Dendritic cell treated with granulocyte-macrophage colony-stimulating factor and Interleukin-4, amounts not matched to agents 40 ng/mL and 50 ng/mL, for 4 days (primary cell): ENCODE measurements around the gene XPR1.
"Not testable (repeated sequence)": the region's sequence is repeated elsewhere in the genome, so short reads cannot be mapped to it uniquely, and the experiment has no call there.

Experiments
- H3K27ac Mint-ChIP-seq: one replicate; pipeline ENCODE4 v1.8.0; 2022; ENCODE audit warnings: mild to moderate bottlenecking, mixed read lengths
- H3K27me3 Mint-ChIP-seq: one replicate; pipeline ENCODE4 v1.8.0; 2022; ENCODE audit warnings: mild to moderate bottlenecking, mixed read lengths
- H3K36me3 Mint-ChIP-seq: one replicate; pipeline ENCODE4 v1.8.0; 2022; ENCODE audit warnings: low read depth, mixed read lengths
- H3K4me1 Mint-ChIP-seq: one replicate; pipeline ENCODE4 v1.8.0; 2022; ENCODE audit warnings: low read depth, mixed read lengths
- H3K4me3 Mint-ChIP-seq: one replicate; pipeline ENCODE4 v1.8.0; 2022; ENCODE audit warnings: mild to moderate bottlenecking, moderate library complexity, mixed read lengths
- H3K9me3 Mint-ChIP-seq: one replicate; pipeline ENCODE4 v1.8.0; 2022; ENCODE audit warnings: mixed read lengths
- intact Hi-C: fragments of 100-400 bp; cut with micrococcal nuclease; formaldehyde crosslinking; loops from one replicate; pipeline ENCODE4 v1.15.0; 2022

The XPR1 gene

DNA sequence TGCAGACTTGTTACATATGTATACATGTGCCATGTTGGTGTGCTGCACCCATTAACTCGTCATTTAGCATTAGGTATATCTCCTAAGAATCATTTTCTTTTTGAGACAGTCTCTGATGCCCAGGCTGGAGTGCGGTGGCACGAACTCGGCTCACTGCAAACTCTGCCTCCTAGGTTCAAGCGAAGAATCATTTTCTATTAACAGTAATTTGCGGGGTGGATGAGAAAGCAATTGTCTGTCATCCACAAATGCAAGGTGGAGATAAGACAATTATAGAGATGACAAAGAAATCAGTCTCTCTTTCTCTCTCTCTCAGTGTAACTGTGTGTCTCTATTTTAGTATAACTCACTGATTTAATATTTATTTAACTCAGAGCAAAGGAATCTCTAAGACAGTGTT is 149.9 kb downstream of the XPR1 start:
- Mint-ChIP-seq H3K4me1 (peaks cover 9% of the 10 kb centered on the region), H3K27ac (no peak overlapping the region), H3K27me3 (no peaks in the 10 kb centered on the region), H3K4me3 (no peak overlapping the region), H3K9me3 (no peaks in the 10 kb centered on the region), H3K36me3 (no peaks in the 10 kb centered on the region)
- intact Hi-C loops = no loop called here

DNA sequence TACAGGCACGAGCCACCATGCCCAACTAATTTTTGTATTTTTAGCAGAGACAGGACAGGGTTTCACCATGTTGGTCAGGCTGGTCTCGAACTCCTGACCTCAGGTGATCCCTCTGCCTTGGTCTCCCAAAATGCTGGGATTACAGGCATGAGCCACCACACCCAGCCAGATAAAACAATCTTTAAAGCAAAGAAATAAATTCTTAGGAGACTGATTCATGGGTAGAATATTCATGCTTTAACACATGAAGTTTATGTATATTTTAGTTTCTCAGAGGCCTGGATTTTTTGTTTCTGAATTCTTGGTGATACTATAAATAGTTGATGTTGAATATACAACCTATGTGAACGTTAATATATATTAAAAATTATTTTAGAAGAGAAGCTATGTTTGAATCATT is 153.5 kb downstream of the XPR1 start:
- H3K4me1 Mint-ChIP-seq = no peaks in the 10 kb centered on the region
- intact Hi-C loops = no loop called here
- H3K36me3 Mint-ChIP-seq = peaks cover 19% of the 10 kb centered on the region
- no peak overlapping the region for H3K4me3 Mint-ChIP-seq
- H3K27ac Mint-ChIP-seq = no peak overlapping the region
- H3K9me3 Mint-ChIP-seq = no peaks in the 10 kb centered on the region
- no peaks in the 10 kb centered on the region for H3K27me3 Mint-ChIP-seq

DNA sequence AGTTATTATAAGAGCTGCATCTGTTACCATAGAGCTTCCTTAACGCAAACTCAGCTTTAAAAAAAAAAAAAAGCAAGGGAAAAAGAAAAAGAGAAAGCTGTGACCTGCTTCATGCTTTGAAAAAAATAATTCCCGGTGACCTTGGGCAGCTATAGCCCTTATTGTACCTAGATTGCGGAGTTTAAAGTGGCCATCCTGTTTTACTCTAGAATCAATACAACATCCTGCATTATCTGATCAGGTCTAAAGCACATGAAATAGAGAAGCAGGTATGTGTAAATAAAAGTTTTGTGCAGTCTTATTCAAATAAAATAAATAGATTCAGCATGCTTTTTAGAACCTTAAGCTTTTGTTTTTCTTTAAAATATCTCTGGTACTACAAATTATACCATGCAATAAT is 154.1 kb downstream of the XPR1 start:
- Mint-ChIP-seq H3K27me3 (no peaks in the 10 kb centered on the region), H3K27ac (no peak overlapping the region), H3K4me1 (no peaks in the 10 kb centered on the region), H3K9me3 (no peaks in the 10 kb centered on the region), H3K36me3 (peaks cover 19% of the 10 kb centered on the region), H3K4me3 (no peak overlapping the region)
- intact Hi-C loops = no loop called here

DNA sequence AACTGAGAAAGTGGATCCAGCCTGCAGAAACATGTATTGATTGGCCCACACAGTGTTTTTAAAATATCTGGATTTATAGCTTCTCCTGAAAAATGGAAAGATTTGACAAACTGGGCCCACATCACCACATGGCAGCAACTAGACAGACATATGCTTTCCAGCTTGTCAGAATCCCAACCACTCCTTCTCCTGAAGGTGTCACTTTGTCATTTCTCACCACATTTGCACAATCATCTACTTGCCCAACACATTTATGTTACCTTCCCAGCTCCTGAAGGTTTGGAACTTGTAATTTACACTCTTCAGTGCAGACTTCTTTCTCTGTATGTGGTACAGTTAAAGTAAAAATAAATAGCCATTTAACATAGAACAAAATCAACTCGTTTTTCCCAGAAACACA is 154.8 kb downstream of the XPR1 start:
- H3K4me3 Mint-ChIP-seq = no peak overlapping the region
- no peaks in the 10 kb centered on the region for H3K4me1 Mint-ChIP-seq
- H3K27me3 Mint-ChIP-seq = no peaks in the 10 kb centered on the region
- H3K9me3 Mint-ChIP-seq = no peaks in the 10 kb centered on the region
- intact Hi-C loops = no loop called here
- peaks cover 19% of the 10 kb centered on the region for H3K36me3 Mint-ChIP-seq
- H3K27ac Mint-ChIP-seq = no peak overlapping the region

DNA sequence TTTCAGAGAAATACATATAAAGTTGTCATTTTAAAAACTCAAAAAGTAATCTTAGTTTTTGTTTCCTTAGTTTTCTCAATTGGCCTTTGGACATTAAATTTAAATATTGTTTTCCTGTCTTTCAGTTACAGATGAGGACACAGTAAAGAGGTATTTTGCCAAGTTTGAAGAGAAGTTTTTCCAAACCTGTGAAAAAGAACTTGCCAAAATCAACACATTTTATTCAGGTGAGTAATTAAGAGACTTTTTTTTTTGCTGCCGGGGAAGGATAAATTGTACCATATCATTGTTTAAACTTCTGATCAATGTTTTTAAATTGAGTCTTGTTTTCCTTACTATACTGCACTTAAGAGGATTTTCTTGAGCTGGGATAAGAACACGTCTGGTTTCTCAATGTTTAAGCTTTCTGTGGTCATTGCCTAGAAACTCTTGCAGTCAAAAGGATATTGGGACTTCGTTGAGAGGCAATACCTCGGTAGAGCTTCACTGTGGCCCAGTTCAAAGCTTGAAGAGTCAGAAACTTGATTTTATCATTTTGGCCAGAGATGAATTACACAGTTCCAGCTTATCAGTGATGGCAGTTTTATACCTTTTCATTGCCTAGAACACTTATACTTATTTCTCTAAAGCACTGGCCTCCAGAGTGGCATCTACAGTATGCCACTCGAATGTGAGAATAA is 155.9 kb downstream of the XPR1 start:
- Mint-ChIP-seq H3K9me3 (no peaks in the 10 kb centered on the region), H3K36me3 (peaks cover 19% of the 10 kb centered on the region)

DNA sequence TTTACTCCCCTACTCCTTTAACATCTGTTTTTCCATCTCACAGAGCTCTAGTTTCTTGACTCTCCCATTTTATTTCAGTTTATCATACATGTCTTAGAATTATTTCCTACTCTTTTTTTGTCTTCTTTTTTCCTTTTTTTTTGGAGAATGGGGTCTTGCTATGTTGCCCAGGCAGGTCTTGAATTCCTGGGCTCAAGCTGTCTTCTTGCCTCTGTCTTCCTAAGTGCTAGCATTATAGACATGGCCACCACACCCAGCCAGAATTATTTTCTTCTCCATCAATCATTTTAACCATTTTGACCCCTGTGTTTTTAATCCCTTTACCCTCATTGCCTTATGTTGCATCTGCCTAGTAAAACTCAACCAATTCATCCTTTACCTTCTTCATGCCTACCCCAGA is 157.6 kb downstream of the XPR1 start:
- Mint-ChIP-seq H3K27ac (no peak overlapping the region), H3K4me3 (no peak overlapping the region), H3K9me3 (no peaks in the 10 kb centered on the region), H3K27me3 (no peaks in the 10 kb centered on the region), H3K36me3 (peaks cover 19% of the 10 kb centered on the region), H3K4me1 (peaks cover 16% of the 10 kb centered on the region)
- intact Hi-C loops = no loop called here

More for the DNA sequence above, 155.9 kb downstream of the XPR1 start:
- intact Hi-C loops = no loop called here
- Mint-ChIP-seq H3K27me3 (no peaks in the 10 kb centered on the region), H3K4me3 (no peak overlapping the region), H3K4me1 (peaks cover 3% of the 10 kb centered on the region), H3K27ac (no peak overlapping the region)

DNA sequence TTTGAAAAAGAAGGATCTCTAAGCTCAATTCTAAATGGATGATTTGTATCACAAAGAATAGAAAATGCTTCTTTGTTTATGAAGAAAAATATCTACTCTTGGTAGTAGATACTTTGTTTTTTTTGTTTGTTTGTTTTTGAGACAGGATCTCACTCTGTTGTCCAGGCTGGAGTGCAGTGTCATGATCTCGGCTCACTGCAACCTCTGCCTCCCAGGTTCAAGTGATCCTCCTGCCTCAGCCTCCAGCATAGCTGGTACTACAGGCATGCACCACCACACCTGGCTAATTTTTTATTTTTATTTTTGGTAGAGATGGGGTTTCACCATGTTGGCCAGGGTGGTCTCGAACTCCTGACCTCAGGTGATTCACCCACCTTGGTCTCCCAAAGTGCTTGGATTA is 159.3 kb downstream of the XPR1 start:
- H3K9me3 Mint-ChIP-seq, intact Hi-C loops, H3K27ac Mint-ChIP-seq, H3K27me3 Mint-ChIP-seq, H3K4me3 Mint-ChIP-seq: not testable (repeated sequence)
- peaks cover 19% of the 10 kb centered on the region for H3K36me3 Mint-ChIP-seq
- peaks cover 16% of the 10 kb centered on the region for H3K4me1 Mint-ChIP-seq

DNA sequence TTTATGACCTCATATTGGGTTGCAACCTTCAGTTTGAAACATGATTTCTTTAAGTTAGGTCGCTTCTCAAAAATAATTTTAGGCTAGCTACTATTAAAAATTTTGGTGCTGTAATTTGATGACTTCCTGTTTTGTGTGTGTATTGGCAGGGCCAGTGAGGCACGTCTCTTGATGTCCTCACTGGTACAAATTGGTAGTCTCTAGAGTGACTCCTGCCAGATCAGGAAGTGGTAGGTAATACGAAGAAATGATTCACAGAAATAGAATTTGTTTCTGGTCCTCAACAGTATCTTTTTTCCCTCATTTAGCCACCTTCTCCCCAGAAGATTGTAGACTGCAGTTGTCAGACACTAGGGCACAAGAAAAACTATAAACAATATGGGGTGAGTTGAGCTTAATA is 160.0 kb downstream of the XPR1 start:
- H3K27me3 Mint-ChIP-seq = no peaks in the 10 kb centered on the region

DNA sequence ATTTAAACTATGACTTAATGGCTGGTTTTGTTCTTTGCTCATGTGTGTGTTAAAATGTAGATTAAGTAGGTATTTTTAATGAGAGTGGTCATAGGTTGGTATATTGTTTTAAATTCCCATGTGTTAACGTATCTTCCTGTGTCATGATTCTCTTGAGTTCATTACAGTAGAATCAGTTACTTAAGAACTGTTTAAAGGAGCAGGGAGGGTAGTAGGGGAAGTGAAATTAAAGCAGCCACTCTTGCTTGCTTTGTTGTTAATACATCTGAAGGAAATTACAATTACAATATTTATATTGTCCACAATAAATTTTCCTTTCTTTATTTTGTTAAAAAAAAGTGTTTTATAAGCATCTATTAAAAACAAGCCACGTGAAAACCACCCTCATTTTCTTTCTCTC is 161.6 kb downstream of the XPR1 start:
- H3K27me3 Mint-ChIP-seq = no peaks in the 10 kb centered on the region

More for the DNA sequence above, 160.0 kb downstream of the XPR1 start:
- Mint-ChIP-seq H3K9me3 (no peaks in the 10 kb centered on the region), H3K36me3 (peaks cover 19% of the 10 kb centered on the region), H3K4me3 (no peak overlapping the region), H3K27ac (no peak overlapping the region), H3K4me1 (peaks cover 16% of the 10 kb centered on the region)
- intact Hi-C loops = no loop called here

DNA sequence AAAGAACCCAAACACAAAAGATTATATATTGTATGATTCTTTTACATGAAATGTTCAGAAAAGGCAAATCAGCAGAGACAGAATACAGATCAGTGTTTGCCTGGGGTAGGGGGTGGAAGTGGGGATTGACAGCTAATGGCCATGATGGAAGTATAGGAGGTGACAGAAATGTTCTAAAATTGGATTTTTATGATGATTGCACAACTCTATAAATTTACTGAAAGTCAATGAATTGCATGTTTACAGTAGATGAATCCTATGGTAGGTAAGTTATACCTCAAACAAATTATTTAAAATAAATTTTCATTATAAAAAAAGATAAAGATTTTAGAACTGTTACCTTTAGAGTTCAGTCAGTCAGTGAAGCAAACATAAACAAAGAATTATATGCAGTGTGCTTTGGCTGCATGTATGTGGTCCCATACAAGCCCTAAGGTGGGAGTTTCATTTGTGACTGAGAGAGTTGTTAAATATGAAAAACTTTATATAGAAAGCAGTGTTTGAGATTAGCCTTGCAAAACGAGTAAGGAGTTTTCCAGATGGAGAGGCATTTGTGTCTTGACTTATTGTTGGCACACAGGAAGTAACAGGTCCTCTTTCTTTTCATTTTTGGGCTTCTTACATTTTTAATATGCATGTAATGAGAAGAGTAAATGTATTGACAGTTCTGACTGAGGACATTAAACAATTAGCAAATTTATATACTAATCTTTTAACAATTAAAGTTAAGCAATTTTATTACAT is 165.2 kb downstream of the XPR1 start:
- intact Hi-C loops = no loop called here
- peaks cover 16% of the 10 kb centered on the region for H3K4me1 Mint-ChIP-seq
- no peaks in the 10 kb centered on the region for H3K9me3 Mint-ChIP-seq
- H3K27me3 Mint-ChIP-seq = no peaks in the 10 kb centered on the region
- H3K4me3 Mint-ChIP-seq = no peak overlapping the region
- H3K36me3 Mint-ChIP-seq = no peaks in the 10 kb centered on the region
- no peak overlapping the region for H3K27ac Mint-ChIP-seq

More for the DNA sequence above, 161.6 kb downstream of the XPR1 start:
- peaks cover 14% of the 10 kb centered on the region for H3K36me3 Mint-ChIP-seq
- no peak overlapping the region for H3K27ac Mint-ChIP-seq
- H3K9me3 Mint-ChIP-seq = no peaks in the 10 kb centered on the region
- no peak overlapping the region for H3K4me3 Mint-ChIP-seq
- peaks cover 16% of the 10 kb centered on the region for H3K4me1 Mint-ChIP-seq
- intact Hi-C loops = no loop called here

DNA sequence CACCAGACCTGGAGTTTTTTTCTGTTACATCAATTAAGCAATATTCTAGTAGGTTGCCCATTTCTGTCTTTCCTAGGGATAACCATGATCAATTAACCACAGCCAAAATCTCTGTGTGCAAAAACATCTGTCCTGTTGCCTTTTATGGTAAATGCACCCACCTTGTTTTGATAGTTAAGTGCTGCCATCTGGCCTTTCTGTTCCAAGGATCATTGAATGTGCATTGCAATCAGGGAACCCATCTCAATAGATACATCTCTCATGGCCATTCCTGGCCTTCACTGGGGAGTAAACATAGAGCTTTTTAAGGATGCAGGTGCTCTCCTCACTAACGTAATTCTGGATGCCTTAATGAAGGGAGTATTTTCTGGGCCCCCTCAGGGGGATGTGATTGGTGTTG is 169.1 kb downstream of the XPR1 start:
- no peaks in the 10 kb centered on the region for H3K9me3 Mint-ChIP-seq
- no peak overlapping the region for H3K27ac Mint-ChIP-seq
- peaks cover 5% of the 10 kb centered on the region for H3K4me1 Mint-ChIP-seq
- H3K4me3 Mint-ChIP-seq = no peak overlapping the region
- H3K36me3 Mint-ChIP-seq = no peaks in the 10 kb centered on the region
- intact Hi-C loops = no loop called here
- no peaks in the 10 kb centered on the region for H3K27me3 Mint-ChIP-seq

DNA sequence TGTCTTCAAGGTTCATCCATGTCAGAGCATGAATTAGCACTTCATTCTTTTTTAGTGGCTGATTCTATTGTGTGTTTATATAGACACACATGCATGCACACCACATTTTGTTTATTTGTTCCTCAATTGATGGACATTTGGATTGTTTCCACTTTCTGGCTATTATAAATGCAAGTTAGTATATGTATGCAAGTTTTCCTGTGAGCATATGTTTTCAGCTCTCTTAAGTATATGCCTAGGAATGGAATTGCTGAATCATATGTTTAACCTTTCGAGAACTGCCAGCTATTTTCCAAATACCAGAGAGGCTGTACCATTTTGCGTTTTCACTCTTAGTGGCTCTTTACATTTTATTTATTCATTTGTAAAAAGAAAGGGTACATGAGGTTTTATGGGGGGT is 171.0 kb downstream of the XPR1 start:
- peaks cover 5% of the 10 kb centered on the region for H3K4me1 Mint-ChIP-seq
- intact Hi-C loops = no loop called here
- H3K9me3 Mint-ChIP-seq = no peaks in the 10 kb centered on the region

DNA sequence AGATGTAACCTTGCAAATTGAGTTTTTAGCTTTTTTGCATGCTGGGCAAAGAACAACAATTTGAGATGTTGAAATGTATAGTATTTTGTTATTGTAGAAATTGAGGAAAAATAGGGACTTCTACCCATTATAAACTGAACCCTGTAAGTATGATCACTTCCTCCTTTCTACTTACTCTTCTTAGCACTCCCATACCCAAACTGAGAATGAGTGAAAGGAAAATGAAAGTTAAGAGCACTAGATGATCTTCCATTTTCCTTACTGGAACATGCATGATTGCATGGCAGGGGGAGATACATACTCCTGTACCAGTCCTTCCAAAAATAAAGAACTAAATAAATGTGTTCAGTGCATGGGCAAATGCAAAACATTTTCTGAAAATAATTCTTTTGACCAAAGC is 173.5 kb downstream of the XPR1 start:
- no peak overlapping the region for H3K27ac Mint-ChIP-seq
- no peaks in the 10 kb centered on the region for H3K36me3 Mint-ChIP-seq
- peaks cover 5% of the 10 kb centered on the region for H3K4me1 Mint-ChIP-seq
- intact Hi-C loops = no loop called here
- H3K9me3 Mint-ChIP-seq = no peaks in the 10 kb centered on the region
- no peak overlapping the region for H3K4me3 Mint-ChIP-seq
- H3K27me3 Mint-ChIP-seq = no peaks in the 10 kb centered on the region

More for the DNA sequence above, 171.0 kb downstream of the XPR1 start:
- Mint-ChIP-seq H3K36me3 (no peaks in the 10 kb centered on the region), H3K4me3 (no peak overlapping the region), H3K27ac (no peak overlapping the region), H3K27me3 (no peaks in the 10 kb centered on the region)

DNA sequence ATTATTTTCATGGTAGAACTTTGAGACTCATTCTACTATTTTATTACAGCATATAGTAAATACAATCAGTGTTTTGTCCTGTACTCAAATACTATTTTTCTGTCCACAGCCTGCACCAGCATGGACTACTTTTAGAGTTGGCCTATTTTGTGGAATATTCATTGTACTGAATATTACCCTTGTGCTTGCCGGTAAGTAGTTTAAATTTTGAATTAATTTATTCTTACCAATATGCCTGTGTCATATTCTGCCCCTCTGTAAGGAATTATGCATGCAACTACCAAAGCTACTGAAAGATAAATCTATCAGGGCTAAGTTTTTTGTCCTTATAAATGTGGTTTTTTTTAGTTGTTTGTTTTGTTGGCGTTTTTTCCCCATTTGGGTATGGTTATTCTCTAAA is 179.5 kb downstream of the XPR1 start:
- Mint-ChIP-seq H3K36me3 (peaks cover 16% of the 10 kb centered on the region), H3K4me1 (no peaks in the 10 kb centered on the region), H3K4me3 (no peak overlapping the region), H3K27ac (no peak overlapping the region), H3K9me3 (no peaks in the 10 kb centered on the region), H3K27me3 (no peaks in the 10 kb centered on the region)
- intact Hi-C loops = no loop called here

DNA sequence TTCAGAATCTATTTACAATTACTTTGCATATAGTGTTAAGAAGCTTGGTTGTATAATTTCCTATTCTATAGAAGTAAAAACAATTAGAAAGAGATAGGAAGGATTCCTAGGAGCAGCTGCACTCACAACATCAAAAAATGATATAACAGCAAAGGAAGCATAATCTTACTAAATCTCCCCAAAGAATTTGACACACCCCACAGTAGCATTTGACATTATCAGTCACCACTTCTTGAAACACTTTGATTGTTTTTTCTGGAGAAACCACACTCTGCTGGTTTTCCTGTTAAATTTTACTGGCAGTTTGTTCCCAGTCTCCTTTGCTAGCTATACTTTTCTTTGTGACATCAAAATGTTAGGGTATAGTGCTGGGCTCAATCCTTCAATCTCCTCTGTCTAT is 180.1 kb downstream of the XPR1 start:
- peaks cover 16% of the 10 kb centered on the region for H3K36me3 Mint-ChIP-seq
- H3K9me3 Mint-ChIP-seq = no peaks in the 10 kb centered on the region
- no peak overlapping the region for H3K4me3 Mint-ChIP-seq
- no peaks in the 10 kb centered on the region for H3K27me3 Mint-ChIP-seq
- no peaks in the 10 kb centered on the region for H3K4me1 Mint-ChIP-seq
- intact Hi-C loops = no loop called here
- H3K27ac Mint-ChIP-seq = no peak overlapping the region
